Measurements from ENCODE around the gene TNFRSF25.

The TNFRSF25 gene

DNA sequence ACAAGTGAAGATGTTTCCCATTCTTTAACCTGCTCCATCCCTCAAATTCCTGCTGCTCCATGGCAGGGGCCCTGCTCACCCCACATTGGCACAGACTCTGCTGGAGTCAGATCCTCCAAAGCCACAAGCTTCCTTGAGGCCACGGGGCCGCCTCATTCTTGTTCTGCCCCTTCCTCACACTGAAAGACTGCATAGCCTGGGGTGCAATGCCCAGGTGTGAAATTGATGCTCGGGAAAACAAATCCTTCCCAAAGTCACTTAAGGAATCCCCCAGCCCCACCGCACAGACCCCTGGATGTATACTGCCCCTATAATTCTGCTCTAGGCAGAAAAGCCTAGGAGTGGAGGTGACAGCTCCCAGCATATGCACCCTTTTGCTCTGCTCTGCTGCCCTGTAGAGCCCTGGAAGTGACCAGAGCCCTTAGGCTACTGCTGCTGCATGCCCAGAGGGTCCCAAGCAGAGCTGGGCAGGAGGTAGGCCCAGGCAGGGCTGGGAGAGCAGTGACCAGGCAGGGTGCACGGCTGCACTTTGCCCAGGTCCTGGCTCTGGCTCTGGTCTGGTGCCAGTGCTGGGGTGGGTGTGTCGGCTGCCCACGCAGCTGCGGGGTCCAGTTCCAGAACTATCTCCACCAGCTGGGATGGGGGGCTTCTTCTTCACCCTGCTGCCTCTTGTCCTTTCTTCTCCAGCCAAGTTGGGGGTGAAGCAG lies 47.9 kb downstream of the TNFRSF25 start:
- Histone ChIP-seq H2AFZ (ENCODE audit: low read depth, low read length) (no peak overlapping the region), H3K36me3 (replicated peaks; ENCODE audit: low read depth, low read length) (no peaks in the 10 kb centered on the region), H3K27ac (ENCODE audit: low read length) (no peak overlapping the region), H3K9ac (ENCODE audit: low read length) (no peak overlapping the region), H4K20me1 (ENCODE audit: insufficient read depth, low read length) (no peaks in the 10 kb centered on the region), H3K4me1 (ENCODE audit: low read length) (peaks cover 5% of the 10 kb centered on the region; the same call in 1 of the 2 replicates), H3K79me2 (ENCODE audit: low read length) (no peaks in the 10 kb centered on the region), H3K9me3 (ENCODE audit: insufficient read depth, low read length) (no peaks in the 10 kb centered on the region), H3K27me3 (ENCODE audit: low read depth, low read length) (no peaks in the 10 kb centered on the region), H3K4me2 (ENCODE audit: low read length) (no peak overlapping the region), H3K4me3 (ENCODE audit: low read length) (no peak overlapping the region)
- TF ChIP-seq EZH2phosphoT487 (IDR thresholded peaks at IDR 0.05; ENCODE audit: low read depth) = no peak
- TF ChIP-seq, protein P1, sequence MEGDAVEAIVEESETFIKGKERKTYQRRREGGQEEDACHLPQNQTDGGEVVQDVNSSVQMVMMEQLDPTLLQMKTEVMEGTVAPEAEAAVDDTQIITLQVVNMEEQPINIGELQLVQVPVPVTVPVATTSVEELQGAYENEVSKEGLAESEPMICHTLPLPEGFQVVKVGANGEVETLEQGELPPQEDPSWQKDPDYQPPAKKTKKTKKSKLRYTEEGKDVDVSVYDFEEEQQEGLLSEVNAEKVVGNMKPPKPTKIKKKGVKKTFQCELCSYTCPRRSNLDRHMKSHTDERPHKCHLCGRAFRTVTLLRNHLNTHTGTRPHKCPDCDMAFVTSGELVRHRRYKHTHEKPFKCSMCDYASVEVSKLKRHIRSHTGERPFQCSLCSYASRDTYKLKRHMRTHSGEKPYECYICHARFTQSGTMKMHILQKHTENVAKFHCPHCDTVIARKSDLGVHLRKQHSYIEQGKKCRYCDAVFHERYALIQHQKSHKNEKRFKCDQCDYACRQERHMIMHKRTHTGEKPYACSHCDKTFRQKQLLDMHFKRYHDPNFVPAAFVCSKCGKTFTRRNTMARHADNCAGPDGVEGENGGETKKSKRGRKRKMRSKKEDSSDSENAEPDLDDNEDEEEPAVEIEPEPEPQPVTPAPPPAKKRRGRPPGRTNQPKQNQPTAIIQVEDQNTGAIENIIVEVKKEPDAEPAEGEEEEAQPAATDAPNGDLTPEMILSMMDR (IDR thresholded peaks at IDR 0.05; ENCODE audit: low read depth, low read length) = no peak

DNA sequence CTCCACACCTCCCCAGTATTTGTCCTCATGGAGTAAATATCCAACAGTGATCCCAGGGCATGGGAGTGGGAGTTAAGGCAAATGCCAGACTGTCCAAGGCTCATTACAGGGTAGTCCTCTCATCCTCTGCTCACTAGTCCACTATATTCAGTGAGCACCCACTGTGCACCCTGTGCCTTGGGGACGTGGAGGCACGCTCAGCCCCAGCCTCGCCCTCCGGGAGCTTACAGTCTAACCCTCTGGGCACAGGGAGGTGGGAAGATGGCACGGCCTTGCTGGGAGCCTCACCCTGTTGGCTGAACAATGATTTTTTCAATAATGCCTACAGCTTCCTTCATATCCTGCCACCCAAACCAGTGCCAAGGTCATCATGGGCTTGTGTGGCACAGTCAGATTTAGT lies 49.1 kb downstream of the TNFRSF25 start:
- H3K9ac ChIP-seq (ENCODE audit: low read length) = no peak overlapping the region
- no peak overlapping the region for H2AFZ ChIP-seq (ENCODE audit: low read depth, low read length)
- no peaks in the 10 kb centered on the region for H3K79me2 ChIP-seq (ENCODE audit: low read length)
- H3K36me3 ChIP-seq (replicated peaks; ENCODE audit: low read depth, low read length) = no peaks in the 10 kb centered on the region
- H4K20me1 ChIP-seq (ENCODE audit: insufficient read depth, low read length) = no peaks in the 10 kb centered on the region
- peaks cover 5% of the 10 kb centered on the region; the same call in 1 of the 2 replicates for H3K4me1 ChIP-seq (ENCODE audit: low read length)
- H3K4me3 ChIP-seq (ENCODE audit: low read length) = no peak overlapping the region
- H3K9me3 ChIP-seq (ENCODE audit: insufficient read depth, low read length) = no peaks in the 10 kb centered on the region
- TF ChIP-seq EZH2phosphoT487 (IDR thresholded peaks at IDR 0.05; ENCODE audit: low read depth) = no peak
- TF ChIP-seq, protein P1 (IDR thresholded peaks at IDR 0.05; ENCODE audit: low read depth, low read length) = no peak
- no peak overlapping the region for H3K27ac ChIP-seq (ENCODE audit: low read length)
- H3K27me3 ChIP-seq (ENCODE audit: low read depth, low read length) = no peaks in the 10 kb centered on the region
- H3K4me2 ChIP-seq (ENCODE audit: low read length) = no peak overlapping the region

DNA sequence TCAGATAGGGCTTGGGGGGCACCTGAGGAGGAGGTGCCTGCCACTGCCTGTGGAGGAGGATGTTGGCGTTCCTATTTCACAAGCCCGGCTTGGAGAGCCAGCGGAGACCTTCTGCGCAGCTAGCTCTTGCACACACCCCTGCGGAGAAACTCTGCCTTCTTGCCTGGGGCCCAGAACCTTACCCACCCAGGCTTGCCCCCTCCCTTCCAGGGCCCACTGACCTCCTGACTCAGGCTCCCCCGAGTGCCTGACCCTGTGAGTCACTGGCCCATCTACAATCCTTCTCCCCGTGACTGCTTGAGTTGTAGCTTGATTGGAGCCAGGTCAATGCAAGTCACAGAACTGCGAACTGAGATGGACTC lies 49.7 kb downstream of the TNFRSF25 start:
- no peak overlapping the region for H3K27ac ChIP-seq (ENCODE audit: low read length)

DNA sequence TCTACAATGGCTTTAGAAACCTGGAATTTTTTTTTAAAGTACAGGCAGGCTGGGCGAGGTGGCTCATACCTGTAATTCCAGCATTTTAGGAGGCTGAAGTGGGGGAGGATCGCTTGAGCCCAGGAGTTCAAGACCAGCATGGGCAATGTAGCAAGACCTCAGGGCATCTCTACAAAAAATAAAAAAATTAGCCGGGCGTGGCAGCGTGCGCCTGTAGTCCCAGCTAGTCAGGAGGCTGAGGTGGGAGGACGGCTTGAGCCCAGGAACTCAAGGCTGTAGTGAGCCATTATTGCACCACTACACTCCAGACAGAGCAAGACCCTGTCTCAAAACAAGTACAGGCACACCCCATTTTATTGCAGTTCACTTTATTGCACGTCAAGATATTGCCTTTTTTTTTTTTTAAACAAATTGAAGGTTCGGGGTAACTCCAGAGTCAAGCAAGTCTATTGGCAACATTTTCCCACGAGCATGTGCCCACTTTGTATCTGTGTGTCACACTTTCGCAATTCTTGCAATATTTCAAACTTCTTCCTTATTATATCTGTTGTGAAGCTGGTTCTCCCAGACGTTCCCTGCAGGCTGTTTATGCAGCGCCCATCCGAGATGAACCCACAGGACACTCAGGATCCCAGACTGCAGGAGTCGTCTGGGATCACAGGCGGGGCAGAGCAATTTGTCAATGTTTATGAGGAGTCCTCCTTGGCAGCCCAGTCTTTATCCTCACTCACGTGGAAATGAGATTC lies 50.9 kb downstream of the TNFRSF25 start:
- Histone ChIP-seq H3K4me3 (ENCODE audit: low read length) (peak overlapping the region; percentile 68), H3K9ac (ENCODE audit: low read length) (peak overlapping the region; percentile 13; the same call in 1 of the 2 replicates)

More for the DNA sequence above, 49.7 kb downstream of the TNFRSF25 start:
- peaks cover 5% of the 10 kb centered on the region; the same call in 1 of the 2 replicates for H3K4me1 ChIP-seq (ENCODE audit: low read length)
- H4K20me1 ChIP-seq (ENCODE audit: insufficient read depth, low read length) = no peaks in the 10 kb centered on the region
- TF ChIP-seq EZH2phosphoT487 (IDR thresholded peaks at IDR 0.05; ENCODE audit: low read depth) = no peak
- TF ChIP-seq, protein P1 (IDR thresholded peaks at IDR 0.05; ENCODE audit: low read depth, low read length) = no peak
- no peak overlapping the region for H2AFZ ChIP-seq (ENCODE audit: low read depth, low read length)
- no peaks in the 10 kb centered on the region for H3K79me2 ChIP-seq (ENCODE audit: low read length)
- H3K9me3 ChIP-seq (ENCODE audit: insufficient read depth, low read length) = no peaks in the 10 kb centered on the region
- H3K27me3 ChIP-seq (ENCODE audit: low read depth, low read length) = no peaks in the 10 kb centered on the region
- H3K4me2 ChIP-seq (ENCODE audit: low read length) = no peak overlapping the region
- H3K4me3 ChIP-seq (ENCODE audit: low read length) = no peak overlapping the region
- no peak overlapping the region for H3K9ac ChIP-seq (ENCODE audit: low read length)
- H3K36me3 ChIP-seq (replicated peaks; ENCODE audit: low read depth, low read length) = no peaks in the 10 kb centered on the region

More for the DNA sequence above, 50.9 kb downstream of the TNFRSF25 start:
- no peak overlapping the region for H3K27ac ChIP-seq (ENCODE audit: low read length)
- TF ChIP-seq, protein P1 (IDR thresholded peaks at IDR 0.05; ENCODE audit: low read depth, low read length) = no peak
- TF ChIP-seq EZH2phosphoT487 (IDR thresholded peaks at IDR 0.05; ENCODE audit: low read depth) = no peak
- no peak overlapping the region for H2AFZ ChIP-seq (ENCODE audit: low read depth, low read length)
- no peaks in the 10 kb centered on the region for H3K9me3 ChIP-seq (ENCODE audit: insufficient read depth, low read length)
- peaks cover 5% of the 10 kb centered on the region; the same call in 1 of the 2 replicates for H3K4me1 ChIP-seq (ENCODE audit: low read length)
- peak overlapping the region; percentile 85 for H3K4me2 ChIP-seq (ENCODE audit: low read length)
- no peaks in the 10 kb centered on the region for H3K27me3 ChIP-seq (ENCODE audit: low read depth, low read length)
- no peaks in the 10 kb centered on the region for H4K20me1 ChIP-seq (ENCODE audit: insufficient read depth, low read length)
- no peaks in the 10 kb centered on the region for H3K79me2 ChIP-seq (ENCODE audit: low read length)
- H3K36me3 ChIP-seq (replicated peaks; ENCODE audit: low read depth, low read length) = no peaks in the 10 kb centered on the region

Data from OCI-LY3 (cell line).